GM23338 (cell line): ENCODE measurements around the gene CCNY. TPM values are rescaled to one million over a fixed set of nuclear protein-coding genes. Genes with fewer than 3 reads are reported as not detected.

Experiments
- ATAC-seq: fragments of 200-7000 bp; cut with Tn5 transposase; 3 replicates; pipeline ENCODE4 v1.9.1; 2020
- DNase-seq: peaks from one replicate; pipeline ENCODE4 v3.0.0-alpha.2; 2015; ENCODE audit warnings: low spot score
- H2AFZ ChIP-seq: fragments of 200-600 bp; sonication (generic); 2 replicates; pipeline ENCODE4 v1.8.0; 2016; ENCODE audit warnings: antibody characterized with exemption, mild to moderate bottlenecking, moderate library complexity
- H3F3A ChIP-seq: fragments of 200-600 bp; sonication (generic); replicated peaks from 2 replicates; pipeline ENCODE4 v1.8.0; 2017; ENCODE audit warnings: antibody characterized with exemption, mixed run types, low read depth
- H3K27ac ChIP-seq: fragments of 200-600 bp; sonication (generic); 2 replicates; pipeline ENCODE4 v1.6.1; 2016; ENCODE audit warnings: low read depth
- H3K27me3 ChIP-seq: fragments of 200-600 bp; sonication (generic); 2 replicates; pipeline ENCODE4 v1.8.0; 2016; ENCODE audit warnings: mild to moderate bottlenecking, mixed run types, moderate library complexity; ENCODE audit not compliant: insufficient read depth
- H3K36me3 ChIP-seq: fragments of 200-600 bp; sonication (generic); 2 replicates; pipeline ENCODE4 v1.8.0; 2016; ENCODE audit warnings: mild to moderate bottlenecking; ENCODE audit not compliant: insufficient read depth
- H3K4me1 ChIP-seq: fragments of 200-600 bp; sonication (generic); 2 replicates; pipeline ENCODE4 v1.8.0; 2016; ENCODE audit warnings: mild to moderate bottlenecking, moderate library complexity; ENCODE audit not compliant: insufficient read depth
- H3K4me2 ChIP-seq: fragments of 200-600 bp; sonication (generic); 2 replicates; pipeline ENCODE4 v1.7.1; 2017; ENCODE audit warnings: mixed run types
- H3K4me3 ChIP-seq: fragments of 200-600 bp; sonication (generic); 2 replicates; pipeline ENCODE4 v1.6.1; 2016; ENCODE audit warnings: mixed run types
- H3K79me2 ChIP-seq: fragments of 200-600 bp; sonication (generic); replicated peaks from 2 replicates; pipeline ENCODE4 v1.8.0; 2017; ENCODE audit warnings: mild to moderate bottlenecking; ENCODE audit not compliant: insufficient read depth
- H3K9me2 ChIP-seq: fragments of 200-600 bp; sonication (generic); 2 replicates; pipeline ENCODE4 v1.8.0; 2017; ENCODE audit not compliant: insufficient read depth
- H4K20me1 ChIP-seq: fragments of 200-600 bp; sonication (generic); replicated peaks from 2 replicates; pipeline ENCODE4 v1.8.0; 2017; ENCODE audit warnings: mild to moderate bottlenecking; ENCODE audit not compliant: insufficient read depth
- H3K27ac Mint-ChIP-seq: 2 replicates; pipeline ENCODE4 v1.8.0; 2020; ENCODE audit warnings: inconsistent platforms, mild to moderate bottlenecking, moderate library complexity, mixed read lengths
- H3K27me3 Mint-ChIP-seq: 3 replicates; pipeline ENCODE4 v1.8.0; 2022; ENCODE audit warnings: low read depth, mild to moderate bottlenecking, moderate library complexity, mixed read lengths, inconsistent platforms; ENCODE audit not compliant: insufficient read depth, poor library complexity
- H3K36me3 Mint-ChIP-seq: 3 replicates; pipeline ENCODE4 v1.8.0; 2021; ENCODE audit warnings: low read depth, mild to moderate bottlenecking, inconsistent platforms, moderate library complexity, mixed read lengths
- H3K4me1 Mint-ChIP-seq: 3 replicates; pipeline ENCODE4 v1.8.0; 2020; ENCODE audit warnings: mild to moderate bottlenecking, inconsistent platforms, mixed read lengths
- H3K4me3 Mint-ChIP-seq: 3 replicates; pipeline ENCODE4 v1.8.0; 2021; ENCODE audit warnings: moderate library complexity, mild to moderate bottlenecking, inconsistent platforms, mixed read lengths
- H3K9me3 Mint-ChIP-seq: 3 replicates; pipeline ENCODE4 v1.8.0; 2020; ENCODE audit warnings: moderate library complexity, mild to moderate bottlenecking, inconsistent platforms, mixed read lengths
- CREB1 ChIP-seq: fragments of 250-450 bp; sonication (Bioruptor Pico); IDR thresholded peaks from 2 replicates; pipeline ENCODE4 v1.5.0; 2020; ENCODE audit warnings: low read depth, mild to moderate bottlenecking, moderate library complexity
- EZH2 ChIP-seq: fragments of 200-600 bp; sonication (generic); IDR thresholded peaks from one replicate; pipeline ENCODE4 v1.8.0; 2017; ENCODE audit warnings: antibody characterized with exemption, mild to moderate bottlenecking, low read depth; ENCODE audit not compliant: unreplicated experiment
- EZH2phosphoT487 ChIP-seq: fragments of 200-600 bp; sonication (generic); IDR thresholded peaks from one replicate; pipeline ENCODE4 v1.8.1; 2018; ENCODE audit warnings: antibody characterized with exemption; ENCODE audit not compliant: unreplicated experiment
- NANOG ChIP-seq: IDR thresholded peaks from 2 replicates; pipeline ENCODE4 v1.6.1; 2016; ENCODE audit warnings: antibody characterized with exemption, borderline replicate concordance
- POLR2AphosphoS5 ChIP-seq: IDR thresholded peaks from 2 replicates; pipeline ENCODE4 v1.6.1; 2016; ENCODE audit warnings: antibody characterized with exemption, low read depth
- STAT1 ChIP-seq: IDR thresholded peaks from one replicate; pipeline ENCODE4 v1.6.1; 2016; ENCODE audit warnings: antibody characterized with exemption; ENCODE audit not compliant: unreplicated experiment
- ZNF114 ChIP-seq: fragments of 250-450 bp; sonication (Bioruptor Pico); IDR thresholded peaks from 2 replicates; pipeline ENCODE4 v1.5.0; 2020; ENCODE audit warnings: mild to moderate bottlenecking, moderate library complexity
- ZNF331 ChIP-seq: fragments of 250-450 bp; sonication (Bioruptor Pico); IDR thresholded peaks from 2 replicates; pipeline ENCODE4 v1.5.0; 2020; ENCODE audit warnings: low read depth, mild to moderate bottlenecking, moderate library complexity
- polyA plus RNA-seq: library from polyadenylated mRNA; unstranded; fragments of >200 nt; fragmentation: Nextera tagmentation; extraction: Ambion mirVana; gene quantifications from 2 replicates; pipeline ENCODE4 v1.2.1, GENCODE V29; 2016
- total RNA-seq: library from RNA; depleted of rRNA; stranded (reverse); fragments of >200 nt; shearing (Covaris generic); gene quantifications from 2 replicates; pipeline ENCODE4 v1.2.3, GENCODE V29; 2014
- TF ChIP-seq, protein P1 (sequence below), 2 experiments: fragments of 200-600 bp in 1 of 2; sonication (generic) in 1 of 2; conservative IDR thresholded peaks; 2 replicates each; pipeline versions ENCODE4 v1.5.1 to v1.6.1; 2016 to 2017; ENCODE audit warnings: antibody characterized with exemption in 2 of 2, low read depth in 2 of 2, mild to moderate bottlenecking in 2 of 2, moderate library complexity in 1 of 2
- TF ChIP-seq, protein P2 (sequence below): IDR thresholded peaks from one replicate; pipeline ENCODE4 v1.6.1; 2018; ENCODE audit warnings: antibody characterized with exemption; ENCODE audit not compliant: unreplicated experiment

The CCNY gene
- total and polyA plus RNA-seq, 2 experiments from 2014 or later = 14.2 to 29.0 TPM

DNA sequence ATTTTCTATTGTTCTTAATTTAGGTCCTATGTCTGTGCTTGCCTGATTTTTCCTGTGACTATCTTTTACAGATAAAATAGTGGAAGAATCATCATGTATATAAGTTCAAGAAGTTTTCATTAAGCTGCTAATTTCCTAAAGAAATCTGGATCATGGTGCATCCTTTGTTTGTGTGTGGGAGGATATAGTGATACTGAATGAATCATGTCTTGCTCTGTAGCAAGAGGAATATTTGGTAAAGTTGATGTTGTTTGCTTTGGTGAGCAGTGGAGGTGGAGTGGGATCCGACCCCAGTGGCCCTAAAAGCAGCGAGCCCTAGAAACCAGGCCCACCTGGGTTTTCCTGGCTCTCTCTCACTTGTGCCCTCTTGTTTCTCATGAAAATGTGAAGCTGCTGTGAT, 83.7 kb downstream of the CCNY start (continued):
- TF ChIP-seq, protein P1, sequence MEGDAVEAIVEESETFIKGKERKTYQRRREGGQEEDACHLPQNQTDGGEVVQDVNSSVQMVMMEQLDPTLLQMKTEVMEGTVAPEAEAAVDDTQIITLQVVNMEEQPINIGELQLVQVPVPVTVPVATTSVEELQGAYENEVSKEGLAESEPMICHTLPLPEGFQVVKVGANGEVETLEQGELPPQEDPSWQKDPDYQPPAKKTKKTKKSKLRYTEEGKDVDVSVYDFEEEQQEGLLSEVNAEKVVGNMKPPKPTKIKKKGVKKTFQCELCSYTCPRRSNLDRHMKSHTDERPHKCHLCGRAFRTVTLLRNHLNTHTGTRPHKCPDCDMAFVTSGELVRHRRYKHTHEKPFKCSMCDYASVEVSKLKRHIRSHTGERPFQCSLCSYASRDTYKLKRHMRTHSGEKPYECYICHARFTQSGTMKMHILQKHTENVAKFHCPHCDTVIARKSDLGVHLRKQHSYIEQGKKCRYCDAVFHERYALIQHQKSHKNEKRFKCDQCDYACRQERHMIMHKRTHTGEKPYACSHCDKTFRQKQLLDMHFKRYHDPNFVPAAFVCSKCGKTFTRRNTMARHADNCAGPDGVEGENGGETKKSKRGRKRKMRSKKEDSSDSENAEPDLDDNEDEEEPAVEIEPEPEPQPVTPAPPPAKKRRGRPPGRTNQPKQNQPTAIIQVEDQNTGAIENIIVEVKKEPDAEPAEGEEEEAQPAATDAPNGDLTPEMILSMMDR (conservative IDR thresholded peaks at IDR 0.05; ENCODE audit: low read depth in 2 of 2) = no peak
- no peak for TF ChIP-seq EZH2phosphoT487

DNA sequence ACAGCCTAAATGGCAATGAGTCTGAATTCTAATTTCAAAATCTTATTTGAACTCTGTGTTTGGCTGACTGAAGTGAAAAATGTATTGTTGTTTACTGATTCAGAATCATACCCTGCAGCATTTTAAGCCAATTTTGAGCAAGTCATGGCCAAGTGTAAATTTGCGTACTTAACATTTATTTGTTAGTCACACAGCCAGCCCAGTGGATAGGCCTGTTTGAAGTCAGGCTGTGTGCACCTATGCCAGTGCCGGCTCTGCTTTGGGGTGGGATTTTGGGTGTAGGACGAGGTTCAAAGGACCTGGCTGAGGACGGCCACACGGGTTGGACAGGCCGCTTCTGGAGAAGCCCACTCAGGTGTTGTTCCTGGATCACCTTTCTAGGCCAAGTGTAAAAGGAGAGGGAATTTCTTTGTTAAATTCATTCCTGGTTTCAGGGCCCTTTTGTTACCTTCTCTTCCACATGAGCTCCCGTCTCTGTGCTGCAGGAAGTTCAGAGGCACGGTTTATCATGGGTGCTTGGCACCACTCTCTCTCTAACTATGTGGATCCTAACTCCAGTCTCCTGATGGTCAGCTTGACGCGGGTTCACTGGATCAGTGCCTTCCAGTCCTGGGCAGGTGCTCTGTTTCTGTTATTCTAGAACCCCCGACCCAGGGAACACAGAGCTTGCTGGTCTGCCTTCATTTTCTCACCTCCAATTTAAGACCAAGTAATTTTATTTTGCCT, 84.7 kb downstream of the CCNY start:
- Histone ChIP-seq H3K79me2 (peaks cover 97% of the 10 kb centered on the region), H2AFZ (no peak overlapping the region)

DNA sequence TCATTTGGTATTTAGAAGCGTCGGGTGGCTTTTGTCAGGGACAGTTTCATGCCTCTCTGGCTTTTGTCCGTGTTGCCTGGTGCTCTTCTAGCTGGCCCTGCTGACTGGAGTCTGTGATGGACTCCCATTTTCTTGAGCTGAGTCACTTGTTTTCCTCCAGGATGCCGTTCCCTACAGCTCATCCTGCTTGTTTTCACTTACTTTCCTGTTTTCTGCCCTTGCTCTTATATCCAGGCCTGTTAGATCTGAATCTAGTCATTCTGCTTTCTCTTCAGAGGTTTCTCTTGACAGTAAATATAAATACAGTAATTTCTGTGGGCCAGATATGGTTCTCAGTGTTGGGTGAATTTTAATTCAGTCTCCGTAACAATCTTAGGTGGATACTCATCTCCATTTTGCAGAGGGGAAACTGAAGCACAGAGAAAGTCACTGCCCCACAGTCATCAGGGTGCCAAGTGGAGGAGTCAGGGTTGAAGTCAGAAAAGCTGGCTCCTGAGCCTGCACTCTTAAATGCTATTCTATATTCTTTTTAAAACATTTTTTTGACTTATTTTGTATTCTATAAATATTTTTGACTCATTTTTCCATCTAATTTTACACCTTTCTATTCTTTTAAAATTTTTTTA, 85.4 kb downstream of the CCNY start:
- Mint-ChIP-seq H3K36me3 (no peaks in the 10 kb centered on the region; the same call in 2 of the 3 replicates), H3K27me3 (peaks cover 4% of the 10 kb centered on the region), H3K4me3 (no peak overlapping the region), H3K9me3 (no peaks in the 10 kb centered on the region), H3K4me1 (peaks cover 60% of the 10 kb centered on the region), H3K27ac (peak overlapping the region; percentile 93)
- Histone ChIP-seq H3K27ac (peak overlapping the region; percentile 78; the same call in 1 of the 2 replicates), H3K27me3 (no peaks in the 10 kb centered on the region), H2AFZ (no peak overlapping the region), H3K4me1 (peaks cover 39% of the 10 kb centered on the region), H3F3A (no peaks in the 10 kb centered on the region), H3K79me2 (peaks cover 97% of the 10 kb centered on the region), H4K20me1 (no peaks in the 10 kb centered on the region; the same call in 1 of the 2 replicates), H3K36me3 (no peaks in the 10 kb centered on the region), H3K9me2 (no peaks in the 10 kb centered on the region), H3K4me2 (peak overlapping the region; percentile 37; the same call in 1 of the 2 replicates), H3K4me3 (no peak overlapping the region)
- DNase-seq = no peak
- ATAC-seq = peak; percentile 28; the same call in 2 of the 3 replicates
- TF ChIP-seq EZH2phosphoT487 = no peak
- TF ChIP-seq, protein P2, sequence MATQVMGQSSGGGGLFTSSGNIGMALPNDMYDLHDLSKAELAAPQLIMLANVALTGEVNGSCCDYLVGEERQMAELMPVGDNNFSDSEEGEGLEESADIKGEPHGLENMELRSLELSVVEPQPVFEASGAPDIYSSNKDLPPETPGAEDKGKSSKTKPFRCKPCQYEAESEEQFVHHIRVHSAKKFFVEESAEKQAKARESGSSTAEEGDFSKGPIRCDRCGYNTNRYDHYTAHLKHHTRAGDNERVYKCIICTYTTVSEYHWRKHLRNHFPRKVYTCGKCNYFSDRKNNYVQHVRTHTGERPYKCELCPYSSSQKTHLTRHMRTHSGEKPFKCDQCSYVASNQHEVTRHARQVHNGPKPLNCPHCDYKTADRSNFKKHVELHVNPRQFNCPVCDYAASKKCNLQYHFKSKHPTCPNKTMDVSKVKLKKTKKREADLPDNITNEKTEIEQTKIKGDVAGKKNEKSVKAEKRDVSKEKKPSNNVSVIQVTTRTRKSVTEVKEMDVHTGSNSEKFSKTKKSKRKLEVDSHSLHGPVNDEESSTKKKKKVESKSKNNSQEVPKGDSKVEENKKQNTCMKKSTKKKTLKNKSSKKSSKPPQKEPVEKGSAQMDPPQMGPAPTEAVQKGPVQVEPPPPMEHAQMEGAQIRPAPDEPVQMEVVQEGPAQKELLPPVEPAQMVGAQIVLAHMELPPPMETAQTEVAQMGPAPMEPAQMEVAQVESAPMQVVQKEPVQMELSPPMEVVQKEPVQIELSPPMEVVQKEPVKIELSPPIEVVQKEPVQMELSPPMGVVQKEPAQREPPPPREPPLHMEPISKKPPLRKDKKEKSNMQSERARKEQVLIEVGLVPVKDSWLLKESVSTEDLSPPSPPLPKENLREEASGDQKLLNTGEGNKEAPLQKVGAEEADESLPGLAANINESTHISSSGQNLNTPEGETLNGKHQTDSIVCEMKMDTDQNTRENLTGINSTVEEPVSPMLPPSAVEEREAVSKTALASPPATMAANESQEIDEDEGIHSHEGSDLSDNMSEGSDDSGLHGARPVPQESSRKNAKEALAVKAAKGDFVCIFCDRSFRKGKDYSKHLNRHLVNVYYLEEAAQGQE = no peak
- no peak for TF ChIP-seq NANOG
- TF ChIP-seq ZNF114 = no peak
- no peak for TF ChIP-seq POLR2AphosphoS5
- TF ChIP-seq CREB1 (CRISPR knock-in tag) = no peak
- no peak for TF ChIP-seq STAT1
- no peak for TF ChIP-seq ZNF331 (CRISPR knock-in tag)

More for the DNA sequence above, 84.7 kb downstream of the CCNY start:
- peaks cover 60% of the 10 kb centered on the region for H3K4me1 Mint-ChIP-seq
- no peaks in the 10 kb centered on the region for H3K9me3 Mint-ChIP-seq
- H3K27ac ChIP-seq = peak overlapping the region; percentile 78
- no peaks in the 10 kb centered on the region; the same call in 1 of the 2 replicates for H4K20me1 ChIP-seq
- no peaks in the 10 kb centered on the region; the same call in 2 of the 3 replicates for H3K36me3 Mint-ChIP-seq
- no peak overlapping the region for H3K4me3 Mint-ChIP-seq
- no peaks in the 10 kb centered on the region for H3F3A ChIP-seq
- peak overlapping the region; percentile 37; the same call in 1 of the 2 replicates for H3K4me2 ChIP-seq
- peaks cover 5% of the 10 kb centered on the region for H3K27me3 Mint-ChIP-seq
- H3K4me1 ChIP-seq = peaks cover 39% of the 10 kb centered on the region
- peak overlapping the region; percentile 93 for H3K27ac Mint-ChIP-seq
- no peak for TF ChIP-seq EZH2
- TF ChIP-seq POLR2AphosphoS5 = no peak
- TF ChIP-seq, protein P1 (conservative IDR thresholded peaks at IDR 0.05; ENCODE audit: low read depth in 2 of 2) = no peak
- TF ChIP-seq EZH2phosphoT487 = no peak
- TF ChIP-seq CREB1 (CRISPR knock-in tag) = no peak
- no peak for TF ChIP-seq NANOG
- no peaks in the 10 kb centered on the region for H3K9me2 ChIP-seq
- no peaks in the 10 kb centered on the region for H3K36me3 ChIP-seq
- no peak overlapping the region for H3K4me3 ChIP-seq
- ATAC-seq = peak; percentile 46
- no peak for DNase-seq
- H3K27me3 ChIP-seq = no peaks in the 10 kb centered on the region
